NT2/D1 (cell line): ENCODE results near the gene MTMR3.

ENCODE experiments used
- SUZ12 ChIP-seq: IDR thresholded peaks from 2 replicates; pipeline ENCODE4 v1.6.1; 2011; ENCODE audit not compliant: insufficient read length, insufficient read depth; ENCODE audit errors: extremely low read depth
- YY1 ChIP-seq: IDR thresholded peaks from 2 replicates; pipeline ENCODE4 v1.6.1; 2011; ENCODE audit not compliant: insufficient read length, insufficient read depth
- ZNF274 ChIP-seq: IDR thresholded peaks from 2 replicates; pipeline ENCODE4 v1.6.1; 2011; ENCODE audit warnings: mild to moderate bottlenecking, low read depth, low read length

- TF ChIP-seq SUZ12 (no peak), YY1 (no peak), ZNF274 (no peak)
Observed at GRCh38 chr22:30074147-30074546, 191.2 kb downstream of the MTMR3 start.
